HG02885 (cell line): Measurements from ENCODE around the gene PCBD1.

ENCODE experiments used
- ATAC-seq: cut with Tn5 transposase; IDR thresholded peaks from one replicate; pipeline ENCODE4 v1.9.1; 2021; ENCODE audit warnings: mild to moderate bottlenecking; ENCODE audit not compliant: unreplicated experiment, poor library complexity

Gene PCBD1

DNA sequence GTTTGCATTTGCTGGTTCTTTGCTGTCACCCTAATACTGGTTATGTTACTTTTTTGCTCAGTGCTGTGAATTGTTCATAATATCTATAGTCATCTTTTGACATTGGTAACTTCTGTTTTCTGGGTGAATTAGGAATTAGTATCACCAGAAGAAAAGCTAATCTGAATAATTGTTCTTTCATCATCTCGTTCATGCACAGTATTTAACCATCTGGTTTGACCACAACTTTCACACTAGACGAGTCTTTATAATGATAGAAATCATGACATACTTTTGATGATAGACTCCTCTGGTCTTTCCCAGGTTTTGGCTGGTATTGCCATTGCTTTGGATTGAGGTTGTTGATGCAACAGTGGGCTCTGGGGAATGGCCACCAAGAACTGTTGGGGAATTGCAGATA lies 47.5 kb downstream of the PCBD1 start:
- ATAC-seq: no peak

- no peak for ATAC-seq
Observed at GRCh38 chr10:70838270-70838805, 50.0 kb downstream of the PCBD1 start.

- no peak for ATAC-seq
Observed at GRCh38 chr10:70837660-70838059, 50.7 kb downstream of the PCBD1 start.

GRCh38 chr10:70836319-70836718 lies 52.0 kb downstream of the PCBD1 start:
- no peak for ATAC-seq

GRCh38 chr10:70834441-70835151 lies 53.8 kb downstream of the PCBD1 start:
- no peak for ATAC-seq

GRCh38 chr10:70834021-70834420 lies 54.3 kb downstream of the PCBD1 start:
- no peak for ATAC-seq

GRCh38 chr10:70833601-70834000 lies 54.8 kb downstream of the PCBD1 start:
- ATAC-seq: no peak
